WERI-Rb-1 (cell line): ENCODE data around the gene MRPS15.

Experiments used
- DNase-seq: peaks from one replicate; pipeline ENCODE4 v3.0.0-alpha.2; 2020
- H3K27ac ChIP-seq: fragments of 250-450 bp; sonication (Bioruptor Pico); 2 replicates; pipeline ENCODE4 v1.5.1; 2020; ENCODE audit warnings: mild to moderate bottlenecking, moderate library complexity
- H3K27me3 ChIP-seq: fragments of 250-450 bp; sonication (Bioruptor Pico); 2 replicates; pipeline ENCODE4 v1.5.1; 2021; ENCODE audit warnings: mild to moderate bottlenecking, low read depth, moderate library complexity; ENCODE audit not compliant: insufficient read depth, severe bottlenecking
- H3K36me3 ChIP-seq: fragments of 250-450 bp; sonication (Bioruptor Pico); 2 replicates; pipeline ENCODE4 v1.5.1; 2020; ENCODE audit warnings: mild to moderate bottlenecking, moderate library complexity
- H3K4me3 ChIP-seq: 2 replicates; pipeline ENCODE4 v1.5.1; 2011; ENCODE audit warnings: low read depth, mild to moderate bottlenecking, control low read depth, low read length
- H3K9me3 ChIP-seq: fragments of 250-450 bp; sonication (Bioruptor Pico); 2 replicates; pipeline ENCODE4 v1.5.1; 2021; ENCODE audit warnings: mild to moderate bottlenecking, moderate library complexity; ENCODE audit not compliant: severe bottlenecking
- CTCF ChIP-seq: IDR thresholded peaks from 2 replicates; pipeline ENCODE4 v1.5.1; 2011; ENCODE audit warnings: low read depth, mild to moderate bottlenecking, control low read depth, inconsistent platforms, low read length

Gene MRPS15

GRCh38 chr1:36440044-36440443 lies 24.1 kb downstream of the MRPS15 start:
- no peaks in the 10 kb centered on the region; the same call in 1 of the 2 replicates for H3K36me3 ChIP-seq
- no peaks in the 10 kb centered on the region for H3K9me3 ChIP-seq
- no peaks in the 10 kb centered on the region for H3K27me3 ChIP-seq
- H3K4me3 ChIP-seq = no peak overlapping the region
- H3K27ac ChIP-seq = no peak overlapping the region
- no peak for DNase-seq
- no peak for TF ChIP-seq CTCF

- TF ChIP-seq CTCF = no peak
- Histone ChIP-seq H3K9me3 (no peaks in the 10 kb centered on the region), H3K27me3 (no peaks in the 10 kb centered on the region), H3K27ac (no peak overlapping the region), H3K4me3 (no peak overlapping the region), H3K36me3 (no peaks in the 10 kb centered on the region; the same call in 1 of the 2 replicates)
- DNase-seq = no peak
These were observed 25.5 kb downstream of the MRPS15 start for GRCh38 chr1:36438715-36439114.

GRCh38 chr1:36436821-36437220 lies 27.4 kb downstream of the MRPS15 start:
- Histone ChIP-seq H3K27me3 (no peaks in the 10 kb centered on the region), H3K9me3 (no peaks in the 10 kb centered on the region), H3K4me3 (no peak overlapping the region), H3K36me3 (no peaks in the 10 kb centered on the region; the same call in 1 of the 2 replicates), H3K27ac (no peak overlapping the region)
- TF ChIP-seq CTCF = no peak
- DNase-seq = no peak

GRCh38 chr1:36433102-36433501 lies 31.1 kb downstream of the MRPS15 start:
- H3K36me3 ChIP-seq = no peaks in the 10 kb centered on the region; the same call in 1 of the 2 replicates
- H3K4me3 ChIP-seq = no peak overlapping the region
- TF ChIP-seq CTCF = no peak
- H3K27me3 ChIP-seq = no peaks in the 10 kb centered on the region
- DNase-seq = no peak
- H3K27ac ChIP-seq = no peak overlapping the region
- H3K9me3 ChIP-seq = no peaks in the 10 kb centered on the region

- DNase-seq = no peak
- Histone ChIP-seq H3K27me3 (no peaks in the 10 kb centered on the region), H3K36me3 (no peaks in the 10 kb centered on the region; the same call in 1 of the 2 replicates), H3K27ac (no peak overlapping the region), H3K4me3 (no peak overlapping the region), H3K9me3 (no peaks in the 10 kb centered on the region)
- TF ChIP-seq CTCF = no peak
These were observed 31.6 kb downstream of the MRPS15 start for GRCh38 chr1:36432616-36433015.

GRCh38 chr1:36425791-36426190 lies 38.4 kb downstream of the MRPS15 start:
- H3K36me3 ChIP-seq = no peaks in the 10 kb centered on the region
- DNase-seq = no peak
- no peak for TF ChIP-seq CTCF

More at GRCh38 chr1:36425791-36426190, 38.4 kb downstream of the MRPS15 start:
- Histone ChIP-seq H3K9me3 (no peaks in the 10 kb centered on the region), H3K4me3 (no peak overlapping the region), H3K27me3 (no peaks in the 10 kb centered on the region), H3K27ac (no peak overlapping the region)
